GM10248 (cell line): Measurements from ENCODE around the gene DPP7.
A peak's percentile ranks its signal among the peaks of the same experiment; 100 is the strongest.

ENCODE experiments used
- CTCF ChIA-PET: fragments of 300-600 bp; sonication (Branson Sonifier 250); formaldehyde crosslinking; extraction: SDS; loops from one replicate; lab custom pipeline; 2021; ENCODE audit warnings: antibody characterized with exemption; lab: Yijun Ruan, JAX
- POLR2A ChIA-PET: fragments of 350-650 bp; sonication (Branson Sonifier 250); formaldehyde crosslinking; extraction: SDS; loops from one replicate; lab custom pipeline; 2020; ENCODE audit warnings: antibody characterized with exemption; lab: Yijun Ruan, JAX
- DNase-seq: peaks from one replicate; pipeline ENCODE4 v3.0.0; 2012; ENCODE audit errors: extremely low spot score
- TF ChIP-seq, protein P1 (sequence below): IDR thresholded peaks from 2 replicates; pipeline ENCODE4 v1.5.1; 2012; ENCODE audit warnings: mild to moderate bottlenecking, low read depth; ENCODE audit errors: extremely low read depth, missing control alignments, control extremely low read depth

The DPP7 gene

DNA sequence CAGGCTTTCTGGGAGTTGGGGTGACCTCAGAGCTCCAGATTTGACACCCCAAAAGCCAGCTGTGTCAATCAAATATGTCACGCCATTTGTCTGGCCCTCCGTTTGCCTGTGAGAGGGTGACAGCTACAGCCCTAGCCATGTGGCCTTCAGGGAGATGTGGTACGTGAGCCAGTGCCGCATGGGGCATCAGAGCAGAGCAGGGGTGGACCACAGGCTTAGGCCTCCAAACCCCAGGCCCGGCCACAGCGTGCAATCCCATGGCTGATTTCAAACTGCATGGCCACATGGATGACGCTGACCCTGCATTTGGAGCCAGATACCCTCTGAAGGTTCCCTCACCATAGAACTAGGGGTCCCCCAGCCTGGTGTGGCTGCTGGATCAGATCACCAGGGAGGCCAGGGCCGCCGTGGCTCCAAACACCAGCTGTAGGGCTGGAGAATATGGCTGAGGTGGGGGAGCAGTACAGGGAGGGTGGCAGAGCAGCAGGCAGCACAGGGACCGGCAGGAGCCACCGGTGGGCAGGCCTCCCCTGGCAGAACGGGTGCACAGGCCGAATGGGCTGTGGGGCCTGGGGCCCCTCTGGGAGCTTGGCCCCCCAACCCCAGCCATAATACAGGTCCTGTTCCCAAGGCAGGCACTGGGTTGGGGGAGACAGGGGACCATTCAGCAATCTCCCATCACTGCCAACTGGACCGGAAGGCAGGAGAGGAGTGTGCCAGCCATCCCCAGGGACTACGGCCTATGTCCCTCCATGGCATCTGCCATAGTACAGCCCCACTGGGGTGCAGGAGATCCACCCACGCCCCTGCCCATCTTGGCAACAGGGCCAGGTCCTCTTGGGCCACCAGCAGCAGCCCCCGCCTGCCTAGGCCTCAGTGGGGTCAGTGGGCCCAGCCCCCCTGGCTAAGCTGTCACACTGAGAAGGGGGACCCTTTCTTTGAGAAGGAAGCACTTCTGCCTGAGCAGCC is 45.7 kb downstream of the DPP7 start:
- CTCF ChIA-PET = interaction anchor here (0.9 to 11.6 kb wide), 25 partner anchors 8 to 325 kb away, joined by 3 to 202 read pairs (median 7); partner anchors contain the start of genes ABCA2, AJM1, FUT7 and MAN1B1
- TF ChIP-seq, protein P1, sequence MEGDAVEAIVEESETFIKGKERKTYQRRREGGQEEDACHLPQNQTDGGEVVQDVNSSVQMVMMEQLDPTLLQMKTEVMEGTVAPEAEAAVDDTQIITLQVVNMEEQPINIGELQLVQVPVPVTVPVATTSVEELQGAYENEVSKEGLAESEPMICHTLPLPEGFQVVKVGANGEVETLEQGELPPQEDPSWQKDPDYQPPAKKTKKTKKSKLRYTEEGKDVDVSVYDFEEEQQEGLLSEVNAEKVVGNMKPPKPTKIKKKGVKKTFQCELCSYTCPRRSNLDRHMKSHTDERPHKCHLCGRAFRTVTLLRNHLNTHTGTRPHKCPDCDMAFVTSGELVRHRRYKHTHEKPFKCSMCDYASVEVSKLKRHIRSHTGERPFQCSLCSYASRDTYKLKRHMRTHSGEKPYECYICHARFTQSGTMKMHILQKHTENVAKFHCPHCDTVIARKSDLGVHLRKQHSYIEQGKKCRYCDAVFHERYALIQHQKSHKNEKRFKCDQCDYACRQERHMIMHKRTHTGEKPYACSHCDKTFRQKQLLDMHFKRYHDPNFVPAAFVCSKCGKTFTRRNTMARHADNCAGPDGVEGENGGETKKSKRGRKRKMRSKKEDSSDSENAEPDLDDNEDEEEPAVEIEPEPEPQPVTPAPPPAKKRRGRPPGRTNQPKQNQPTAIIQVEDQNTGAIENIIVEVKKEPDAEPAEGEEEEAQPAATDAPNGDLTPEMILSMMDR = peak; percentile 2
- no peak for DNase-seq
- POLR2A ChIA-PET = interaction anchor here (1.2 kb wide), 1 partner anchor 172 kb away, joined by 3 read pairs; no protein-coding TSS in a partner anchor

GRCh38 chr9:137067860-137068538 is 46.5 kb downstream of the DPP7 start:
- TF ChIP-seq, protein P1 = peak; percentile 89
- ChIA-PET CTCF (interaction anchor here (0.9 to 11.6 kb wide), 30 partner anchors 9 to 324 kb away, joined by 3 to 202 read pairs (median 6); partner anchors contain the start of genes ABCA2, AJM1, FUT7 and MAN1B1), POLR2A (interaction anchor here (0.5 to 1.2 kb wide), 2 partner anchors 21 to 172 kb away, joined by 3 to 5 read pairs; no protein-coding TSS in a partner anchor)
- peak; percentile 89 for DNase-seq

DNA sequence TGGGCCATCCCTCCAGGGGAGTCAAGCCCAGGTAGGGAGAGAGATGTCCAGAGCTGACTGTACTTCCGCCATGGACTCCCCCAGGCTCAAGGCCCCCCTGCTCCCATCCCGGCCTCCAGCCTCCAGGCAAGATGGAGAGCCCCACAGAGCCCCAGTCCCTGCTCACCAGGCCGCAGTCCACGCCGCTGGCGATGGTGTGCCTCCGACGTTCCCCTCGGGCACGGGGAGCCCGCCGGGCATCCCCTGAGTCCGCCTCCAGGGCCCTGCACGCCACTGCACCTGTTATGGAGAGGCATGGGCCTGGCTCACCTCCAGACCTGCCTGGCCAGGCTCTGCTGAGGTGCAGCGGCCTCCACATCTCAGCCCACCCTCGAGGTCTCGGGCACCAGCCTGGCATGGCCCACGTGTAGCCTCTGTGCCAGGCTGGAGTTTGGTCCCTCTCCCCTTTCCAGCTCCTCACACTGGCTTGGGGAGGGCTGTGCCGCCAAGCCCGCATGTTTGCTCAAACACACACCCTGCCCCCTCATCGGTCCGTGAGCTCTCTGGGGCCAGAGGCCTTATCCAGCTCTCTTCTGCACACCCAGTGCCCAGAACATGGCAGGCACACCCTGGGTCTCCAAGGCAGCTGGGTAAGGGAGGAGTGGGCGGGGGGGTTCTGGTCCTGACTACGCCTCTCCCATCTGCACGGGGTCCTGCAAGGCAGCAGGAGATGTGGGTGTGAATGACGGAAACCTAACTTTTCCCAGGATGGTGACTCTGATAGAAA is 48.3 kb downstream of the DPP7 start:
- ChIA-PET CTCF (interaction anchor here (0.7 to 11.6 kb wide), 22 partner anchors 8 to 274 kb away, joined by 3 to 202 read pairs (median 10); partner anchors contain the start of genes ABCA2, AJM1, FUT7 and MAN1B1), POLR2A (no interaction called here)
- TF ChIP-seq, protein P1 = no peak
- no peak for DNase-seq

DNA sequence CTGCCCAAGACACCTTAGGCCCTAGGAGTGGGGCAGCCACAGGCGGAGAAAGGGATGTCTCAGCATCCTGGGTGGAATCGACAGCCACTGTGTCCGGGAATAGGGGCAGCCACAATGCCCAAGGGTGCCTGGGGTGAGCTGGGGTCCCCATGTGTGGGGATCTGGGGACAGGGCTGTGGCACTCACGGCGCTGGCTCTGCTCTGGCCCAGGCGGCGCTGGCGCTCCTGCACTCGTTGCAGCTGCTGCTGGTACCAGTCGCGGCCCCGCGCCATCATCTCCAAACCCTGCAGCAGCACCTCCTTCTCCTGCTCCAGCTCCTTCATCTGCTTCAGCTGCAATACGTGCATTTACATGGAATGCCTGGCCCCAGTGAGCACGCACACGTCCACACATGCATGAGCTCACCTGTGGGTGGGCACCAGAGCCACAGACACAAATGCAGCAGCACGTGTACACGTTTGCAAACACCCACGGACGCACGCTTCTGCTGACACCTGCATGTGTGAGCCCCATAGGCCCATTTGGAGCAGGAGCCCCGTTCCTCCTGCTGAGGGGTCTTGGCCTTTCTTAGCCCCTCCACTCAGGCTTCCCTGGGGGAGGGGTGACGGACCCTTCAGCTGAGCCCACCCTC is 49.1 kb downstream of the DPP7 start:
- no peak for DNase-seq
- TF ChIP-seq, protein P1 = no peak
- CTCF ChIA-PET = interaction anchor here (0.8 to 11.6 kb wide), 10 partner anchors 7 to 162 kb away, joined by 3 to 202 read pairs (median 14); partner anchors contain the start of genes ABCA2, FUT7, MAN1B1 and NPDC1
- POLR2A ChIA-PET = no interaction called here

DNA sequence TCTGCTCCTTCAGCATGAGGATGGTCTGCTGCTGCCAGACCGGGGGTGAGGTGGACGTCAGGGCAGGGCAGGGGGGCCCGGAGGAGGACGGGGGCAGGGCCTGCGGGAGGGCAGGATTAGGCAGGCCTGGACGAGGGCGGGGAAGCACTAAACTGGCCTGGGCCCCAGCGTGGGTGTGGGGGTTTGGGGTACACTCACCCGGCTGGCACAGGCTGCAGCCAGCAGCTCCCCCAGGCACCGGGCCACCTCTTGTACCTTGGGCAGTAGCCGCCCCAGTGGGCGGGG is 49.7 kb downstream of the DPP7 start:
- ChIA-PET POLR2A (no interaction called here), CTCF (interaction anchor here (0.8 to 11.6 kb wide), 17 partner anchors 10 to 280 kb away, joined by 3 to 202 read pairs (median 5); partner anchors contain the start of genes ABCA2, FUT7, MAN1B1 and NPDC1)
- TF ChIP-seq, protein P1 = no peak
- DNase-seq = no peak
